ENCODE data around the gene GTF2I. TPM values are rescaled to one million over a fixed set of nuclear protein-coding genes. Genes with fewer than 3 reads are reported as not detected.

GTF2I gene
- total RNA-seq, 4 donors from 2014 or later, result 168 to 347 (median 193) TPM

GRCh38 chr7:74708569-74709275 is 51.2 kb downstream of the GTF2I start:
- DNase-seq, result no peak
- no peaks in the 10 kb centered on the region for H3K27me3 ChIP-seq
- H3K4me3 ChIP-seq, result no peak overlapping the region
- TF ChIP-seq POLR2A (IDR thresholded peaks at IDR 0.05) (no peak), CTCF (IDR thresholded peaks at IDR 0.05) (no peak)
- H3K4me1 ChIP-seq, result no peaks in the 10 kb centered on the region
- no peak overlapping the region for H3K27ac ChIP-seq
- H3K9me3 ChIP-seq, result peaks cover 0 to 4% (median 0%) of the 10 kb centered on the region in 4 donors
- peaks cover 0 to 90% (median 0%) of the 10 kb centered on the region in 3 donors for H3K36me3 ChIP-seq

GRCh38 chr7:74709880-74710671 is 52.6 kb downstream of the GTF2I start:
- H3K27ac ChIP-seq, result no peak overlapping the region
- H3K4me3 ChIP-seq, result no peak overlapping the region
- no peaks in the 10 kb centered on the region for H3K4me1 ChIP-seq
- TF ChIP-seq CTCF (IDR thresholded peaks at IDR 0.05), result peak in 1 of 6 experiments; percentile 11
- no peak for TF ChIP-seq POLR2A (IDR thresholded peaks at IDR 0.05)
- no peaks in the 10 kb centered on the region for H3K27me3 ChIP-seq
- peaks cover 0 to 4% (median 0%) of the 10 kb centered on the region in 4 donors for H3K9me3 ChIP-seq
- H3K36me3 ChIP-seq, result peaks cover 0 to 84% (median 0%) of the 10 kb centered on the region in 3 donors
- DNase-seq, result no peak

GRCh38 chr7:74713567-74713966 is 56.0 kb downstream of the GTF2I start:
- H3K27me3 ChIP-seq, result no peaks in the 10 kb centered on the region
- DNase-seq, result no peak
- peaks cover 0 to 4% (median 0%) of the 10 kb centered on the region in 4 donors for H3K9me3 ChIP-seq
- H3K4me1 ChIP-seq, result no peaks in the 10 kb centered on the region
- H3K4me3 ChIP-seq, result no peak overlapping the region
- TF ChIP-seq POLR2A (IDR thresholded peaks at IDR 0.05), result no peak
- no peak for TF ChIP-seq CTCF (IDR thresholded peaks at IDR 0.05)
- H3K36me3 ChIP-seq, result peaks cover 0 to 69% (median 0%) of the 10 kb centered on the region in 3 donors
- H3K27ac ChIP-seq, result no peak overlapping the region

- peaks cover 0 to 3% (median 0%) of the 10 kb centered on the region in 4 donors for H3K9me3 ChIP-seq
- no peaks in the 10 kb centered on the region for H3K27me3 ChIP-seq
- no peak overlapping the region for H3K27ac ChIP-seq
- no peak overlapping the region for H3K4me3 ChIP-seq
- TF ChIP-seq CTCF (IDR thresholded peaks at IDR 0.05) (no peak), POLR2A (IDR thresholded peaks at IDR 0.05) (no peak)
- H3K36me3 ChIP-seq, result peaks cover 0 to 72% (median 0%) of the 10 kb centered on the region in 3 donors
- H3K4me1 ChIP-seq, result no peaks in the 10 kb centered on the region
- DNase-seq, result no peak
These were observed 60.4 kb downstream of the GTF2I start for GRCh38 chr7:74717889-74718288.

- H3K27ac ChIP-seq, result no peak overlapping the region
- no peaks in the 10 kb centered on the region for H3K4me1 ChIP-seq
- no peaks in the 10 kb centered on the region for H3K27me3 ChIP-seq
- H3K9me3 ChIP-seq, result no peaks in the 10 kb centered on the region
- no peak for DNase-seq
- peaks cover 0 to 69% (median 0%) of the 10 kb centered on the region in 3 donors for H3K36me3 ChIP-seq
- TF ChIP-seq CTCF (IDR thresholded peaks at IDR 0.05), result no peak
- no peak for TF ChIP-seq POLR2A (IDR thresholded peaks at IDR 0.05)
- no peak overlapping the region for H3K4me3 ChIP-seq
These were observed 60.8 kb downstream of the GTF2I start for GRCh38 chr7:74718336-74718735.
